SK-N-SH (cell line): ENCODE measurements around the gene RFPL2. TPM values are rescaled to one million over a fixed set of nuclear protein-coding genes. Genes with fewer than 3 reads are reported as not detected.
A peak's percentile ranks its signal among the peaks of the same experiment; 100 is the strongest.
"Not testable (repeated sequence)": the region's sequence is repeated elsewhere in the genome, so short reads cannot be mapped to it uniquely, and the experiment has no call there.

Experiments
- CTCF ChIA-PET: fragments of 300-600, 350-600 bp; formaldehyde crosslinking; extraction: SDS; loops from one replicate; lab custom pipeline; 2021; lab: Yijun Ruan, JAX
- POLR2A ChIA-PET: fragments of 350-600 bp; sonication (Branson Sonifier 250); formaldehyde crosslinking; extraction: SDS; loops from one replicate; lab custom pipeline; 2020; ENCODE audit warnings: antibody characterized with exemption, inconsistent platforms; lab: Yijun Ruan, JAX
- DNase-seq: peaks from one replicate; pipeline ENCODE4 v3.0.0; 2012
- H2AFZ ChIP-seq: fragments of 200-600 bp; sonication (generic); 2 replicates; pipeline ENCODE4 v1.8.1; 2016; ENCODE audit warnings: antibody characterized with exemption, mild to moderate bottlenecking, low read depth
- H3F3A ChIP-seq: fragments of 200-600 bp; sonication (generic); replicated peaks from 2 replicates; pipeline ENCODE3; 2016; ENCODE audit warnings: antibody characterized with exemption, mild to moderate bottlenecking; ENCODE audit not compliant: insufficient read depth
- H3K27ac ChIP-seq, 2 experiments: fragments of 200-500 bp in 1 of 2; fragments of 200-600 bp in 1 of 2; sonication (Bioruptor generic) in 1 of 2; sonication (generic), shearing (Covaris generic) in 1 of 2; 2 replicates each; pipeline versions ENCODE4 v1.5.1 to v1.6.1; 2014 to 2016; ENCODE audit warnings: low read depth in 2 of 2, inconsistent platforms in 1 of 2, low read length in 1 of 2, mild to moderate bottlenecking in 1 of 2, mixed read lengths in 1 of 2
- H3K27me3 ChIP-seq: fragments of 200-600 bp; sonication (generic), shearing (Covaris generic); 2 replicates; pipeline ENCODE4 v1.6.1; 2016; ENCODE audit warnings: mixed run types; ENCODE audit not compliant: insufficient read depth
- H3K36me3 ChIP-seq, 2 experiments: fragments of 200-500 bp in 1 of 2; fragments of 200-600 bp in 1 of 2; sonication (Bioruptor generic) in 1 of 2; sonication (generic) in 1 of 2; replicated peaks in 1 of 2; 2 replicates each; pipeline versions ENCODE3 to v1.5.1; 2014 to 2016; ENCODE audit warnings: low read length in 1 of 2, mild to moderate bottlenecking in 1 of 2; ENCODE audit not compliant: insufficient read depth in 2 of 2, control insufficient read depth in 1 of 2
- H3K4me1 ChIP-seq, 2 experiments: fragments of 200-500 bp in 1 of 2; fragments of 200-600 bp in 1 of 2; sonication (Bioruptor generic) in 1 of 2; sonication (generic), shearing (Covaris generic) in 1 of 2; 2 replicates each; pipeline versions ENCODE4 v1.5.1 to v1.6.1; 2014 to 2016; ENCODE audit warnings: low read depth in 1 of 2, low read length in 1 of 2, mixed run types in 1 of 2; ENCODE audit not compliant: insufficient read depth in 2 of 2, control insufficient read depth in 1 of 2
- H3K4me2 ChIP-seq: fragments of 200-600 bp; sonication (generic), shearing (Covaris generic); 2 replicates; pipeline ENCODE4 v1.6.1; 2017; ENCODE audit warnings: mixed run types
- H3K4me3 ChIP-seq, 2 experiments: fragments of 200-500 bp in 1 of 2; fragments of 200-600 bp in 1 of 2; sonication (Bioruptor generic) in 1 of 2; sonication (generic), shearing (Covaris generic) in 1 of 2; 2 replicates each; pipeline versions ENCODE4 v1.5.1 to v1.8.1; 2014 to 2016; ENCODE audit warnings: low read depth in 2 of 2, inconsistent platforms in 1 of 2, low read length in 1 of 2, mild to moderate bottlenecking in 1 of 2, mixed read lengths in 1 of 2, moderate library complexity in 1 of 2
- H3K79me2 ChIP-seq: fragments of 200-600 bp; sonication (generic); 2 replicates; pipeline ENCODE4 v1.8.1; 2017; ENCODE audit warnings: mild to moderate bottlenecking; ENCODE audit not compliant: insufficient read depth
- H3K9ac ChIP-seq: fragments of 200-600 bp; sonication (generic); 2 replicates; pipeline ENCODE4 v1.6.1; 2017; ENCODE audit warnings: mixed run types
- H3K9me2 ChIP-seq: fragments of 200-600 bp; sonication (generic); 2 replicates; pipeline ENCODE4 v1.6.1; 2017; ENCODE audit warnings: mixed run types
- H3K9me3 ChIP-seq: fragments of 200-600 bp; sonication (generic); 2 replicates; pipeline ENCODE4 v1.6.1; 2017; ENCODE audit warnings: mixed run types, mild to moderate bottlenecking, moderate library complexity
- H4K20me1 ChIP-seq: fragments of 200-600 bp; sonication (generic); 2 replicates; pipeline ENCODE4 v1.6.1; 2017; ENCODE audit warnings: mild to moderate bottlenecking, mixed run types; ENCODE audit not compliant: insufficient read depth
- SMC3 ChIP-seq: IDR thresholded peaks from 2 replicates; pipeline ENCODE4 v1.6.1; 2012; ENCODE audit warnings: low read depth, low read length, improper control_type of control experiment
- WGBS: methylation state at CpG from one replicate; pipeline ENCODE4 v1.1.6; 2017; ENCODE audit warnings: low lambda C conversion rate; 5-methylcytosine and 5-hydroxymethylcytosine counted together
- polyA plus RNA-seq, 3 experiments: library from polyadenylated mRNA; depleted of rRNA; stranded (reverse); fragments of >200 nt; gene quantifications; 2 replicates each; pipeline ENCODE4 v1.2.3, GENCODE V29; 2012
- small RNA-seq, 7 experiments: library from RNA; depleted of rRNA; stranded (forward); fragments of <200 nt; gene quantifications; one replicate each; pipeline ENCODE3, GENCODE V24; 2012
- TF ChIP-seq, protein P1 (sequence below): fragments of 200-600 bp; sonication (generic); IDR thresholded peaks from 2 replicates; pipeline ENCODE4 v1.6.1; 2017; ENCODE audit warnings: antibody characterized with exemption, mild to moderate bottlenecking, moderate library complexity

The RFPL2 gene
- polyA plus RNA-seq, 1 of the 3 experiments (the other 2 are of a cell fraction) = 0.05 TPM

DNA sequence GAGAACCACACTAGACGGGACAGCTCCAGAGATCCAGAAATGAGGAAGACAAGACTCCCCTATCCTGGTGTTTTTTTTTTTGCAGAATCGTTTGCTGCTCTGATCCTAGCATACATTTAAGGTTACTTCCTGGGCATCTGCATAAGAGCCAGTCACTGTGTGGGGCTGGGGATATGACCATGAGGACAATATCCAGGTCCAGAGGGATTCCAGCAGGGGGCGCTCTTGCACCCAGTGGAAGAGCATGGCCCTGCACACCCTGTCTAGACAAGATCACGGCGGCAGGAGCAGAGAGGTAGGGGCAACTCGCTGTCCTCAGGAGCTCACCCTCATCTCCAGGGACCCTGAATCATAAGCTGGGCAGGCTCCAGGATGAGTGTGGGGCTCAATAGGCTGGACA is 64.2 kb downstream of the RFPL2 start:
- H3K27me3 ChIP-seq, H3K9me3 ChIP-seq, H3K4me3 ChIP-seq, H3K9ac ChIP-seq, H4K20me1 ChIP-seq, H2AFZ ChIP-seq, H3K4me2 ChIP-seq, H3K27ac ChIP-seq, POLR2A ChIA-PET, DNase-seq, H3K36me3 ChIP-seq, H3K4me1 ChIP-seq, H3K79me2 ChIP-seq, H3F3A ChIP-seq, H3K9me2 ChIP-seq: not testable (repeated sequence)
- CTCF ChIA-PET = interaction anchor here (1.0 kb wide), 1 partner anchor 335 kb away, joined by 3 read pairs; no protein-coding TSS in a partner anchor
- 0 out of 2 replicates have a peak, but pooled peaks have one; percentile 20 for TF ChIP-seq SMC3
- TF ChIP-seq, protein P1, sequence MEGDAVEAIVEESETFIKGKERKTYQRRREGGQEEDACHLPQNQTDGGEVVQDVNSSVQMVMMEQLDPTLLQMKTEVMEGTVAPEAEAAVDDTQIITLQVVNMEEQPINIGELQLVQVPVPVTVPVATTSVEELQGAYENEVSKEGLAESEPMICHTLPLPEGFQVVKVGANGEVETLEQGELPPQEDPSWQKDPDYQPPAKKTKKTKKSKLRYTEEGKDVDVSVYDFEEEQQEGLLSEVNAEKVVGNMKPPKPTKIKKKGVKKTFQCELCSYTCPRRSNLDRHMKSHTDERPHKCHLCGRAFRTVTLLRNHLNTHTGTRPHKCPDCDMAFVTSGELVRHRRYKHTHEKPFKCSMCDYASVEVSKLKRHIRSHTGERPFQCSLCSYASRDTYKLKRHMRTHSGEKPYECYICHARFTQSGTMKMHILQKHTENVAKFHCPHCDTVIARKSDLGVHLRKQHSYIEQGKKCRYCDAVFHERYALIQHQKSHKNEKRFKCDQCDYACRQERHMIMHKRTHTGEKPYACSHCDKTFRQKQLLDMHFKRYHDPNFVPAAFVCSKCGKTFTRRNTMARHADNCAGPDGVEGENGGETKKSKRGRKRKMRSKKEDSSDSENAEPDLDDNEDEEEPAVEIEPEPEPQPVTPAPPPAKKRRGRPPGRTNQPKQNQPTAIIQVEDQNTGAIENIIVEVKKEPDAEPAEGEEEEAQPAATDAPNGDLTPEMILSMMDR = peak; percentile 45
- WGBS = 28% methylated on average over 6 of the region's 6 CpGs

Small RNA genes lying within 50 kb of the gene (small RNA-seq; reads per million reads assigned to genes)
- 0 reads per million in 7 experiments for gene RF02171

Other genes with a start within 250 kb of the RFPL2 start
- not detected in 2 replicates for gene SLC5A1, start 161.8 kb downstream of the RFPL2 start, polyA plus RNA-seq (2012; rRNA removed)
- not detected in 2 replicates for gene C22orf42, start 45.8 kb downstream of the RFPL2 start, polyA plus RNA-seq (2012; rRNA removed)
- 0.15 and 0.18 TPM in 2 replicates for gene SLC5A4, start 50.3 kb upstream of the RFPL2 start, polyA plus RNA-seq (2012; rRNA removed)
- gene RFPL3, start 152.8 kb upstream of the RFPL2 start, polyA plus RNA-seq (2012; rRNA removed) = not detected in 2 replicates
- 89.6 and 110 TPM in 2 replicates for gene RTCB, start 207.2 kb upstream of the RFPL2 start, polyA plus RNA-seq (2012; rRNA removed)